Trophoblast cell (in vitro differentiated cells and primary cell): ENCODE data around the gene FAM20C.

Experiments
- DNase-seq, 2 donors: peaks; one replicate each; pipeline ENCODE4 v3.0.0-alpha.2; 2016
- H2AFZ ChIP-seq: 2 replicates; pipeline ENCODE4 v1.6.1; 2013; ENCODE audit warnings: low read length, moderate library complexity, mild to moderate bottlenecking; ENCODE audit not compliant: insufficient read depth, poor library complexity
- H2AK5ac ChIP-seq: 2 replicates; pipeline ENCODE4 v1.6.1; 2013; ENCODE audit warnings: mild to moderate bottlenecking, low read length
- H2BK120ac ChIP-seq: 2 replicates; pipeline ENCODE4 v1.6.1; 2013; ENCODE audit warnings: low read length, mild to moderate bottlenecking, moderate library complexity; ENCODE audit not compliant: insufficient read depth, poor library complexity
- H2BK12ac ChIP-seq: 2 replicates; pipeline ENCODE4 v1.6.1; 2013; ENCODE audit warnings: mild to moderate bottlenecking, low read length, moderate library complexity
- H2BK5ac ChIP-seq: 2 replicates; pipeline ENCODE4 v1.6.1; 2013; ENCODE audit warnings: low read length, low read depth, moderate library complexity, mild to moderate bottlenecking; ENCODE audit not compliant: poor library complexity
- H3K14ac ChIP-seq: 2 replicates; pipeline ENCODE4 v1.6.1; 2013; ENCODE audit warnings: mild to moderate bottlenecking, low read length
- H3K18ac ChIP-seq: 2 replicates; pipeline ENCODE4 v1.6.1; 2013; ENCODE audit warnings: mild to moderate bottlenecking, low read length
- H3K23ac ChIP-seq: 2 replicates; pipeline ENCODE4 v1.6.1; 2013; ENCODE audit warnings: low read length
- H3K27ac ChIP-seq: 2 replicates; pipeline ENCODE4 v1.5.1; 2013; ENCODE audit warnings: low read depth, mild to moderate bottlenecking, inconsistent platforms, low read length, moderate library complexity
- H3K27me3 ChIP-seq: 2 replicates; pipeline ENCODE4 v1.6.1; 2013; ENCODE audit warnings: inconsistent platforms, mild to moderate bottlenecking, low read length, moderate library complexity; ENCODE audit not compliant: insufficient read depth
- H3K36me3 ChIP-seq, 2 experiments: 1 replicate in 1 of 2; 2 replicates in 1 of 2; pipeline ENCODE4 v1.6.1; 2013; ENCODE audit warnings: low read length in 2 of 2, mild to moderate bottlenecking in 2 of 2, moderate library complexity in 1 of 2; ENCODE audit not compliant: insufficient read depth in 2 of 2, control insufficient read depth in 1 of 2
- H3K4ac ChIP-seq: 2 replicates; pipeline ENCODE4 v1.6.1; 2013; ENCODE audit warnings: low read depth, mild to moderate bottlenecking, low read length, moderate library complexity
- H3K4me1 ChIP-seq, 2 experiments: 1 replicate in 1 of 2; 2 replicates in 1 of 2; pipeline ENCODE4 v1.6.1; 2013; ENCODE audit warnings: low read length in 2 of 2, mild to moderate bottlenecking in 2 of 2, moderate library complexity in 1 of 2; ENCODE audit not compliant: insufficient read depth in 2 of 2, control insufficient read depth in 1 of 2
- H3K4me2 ChIP-seq: 2 replicates; pipeline ENCODE4 v1.6.1; 2013; ENCODE audit warnings: inconsistent platforms, mild to moderate bottlenecking, low read length, moderate library complexity
- H3K4me3 ChIP-seq: 2 replicates; pipeline ENCODE4 v1.5.1; 2013; ENCODE audit warnings: mild to moderate bottlenecking, low read depth, low read length, inconsistent platforms
- H3K79me1 ChIP-seq: one replicate; pipeline ENCODE4 v1.6.1; 2013; ENCODE audit warnings: low read length
- H3K79me2 ChIP-seq: 2 replicates; pipeline ENCODE4 v1.6.1; 2013; ENCODE audit warnings: low read length, mild to moderate bottlenecking; ENCODE audit not compliant: control insufficient read depth, insufficient read depth, poor library complexity
- H3K9ac ChIP-seq: 2 replicates; pipeline ENCODE4 v1.6.1; 2013; ENCODE audit warnings: mild to moderate bottlenecking, low read length
- H3K9me3 ChIP-seq: 2 replicates; pipeline ENCODE4 v1.6.1; 2013; ENCODE audit warnings: low read depth, mild to moderate bottlenecking, control low read depth, inconsistent platforms, low read length; ENCODE audit not compliant: insufficient read depth
- H4K12ac ChIP-seq: 2 replicates; pipeline ENCODE4 v1.6.1; 2013; ENCODE audit warnings: low read depth, mild to moderate bottlenecking, low read length, moderate library complexity
- H4K8ac ChIP-seq: 2 replicates; pipeline ENCODE4 v1.6.1; 2013; ENCODE audit warnings: low read depth, mild to moderate bottlenecking, low read length, moderate library complexity
- H4K91ac ChIP-seq: one replicate; pipeline ENCODE4 v1.6.1; 2013; ENCODE audit warnings: low read depth, mild to moderate bottlenecking, low read length, moderate library complexity
- WGBS: extraction: QIAGEN DNeasy Blood & Tissue Kit; methylation state at CpG from one replicate; pipeline ENCODE4 v1.1.7; 2013; ENCODE audit warnings: missing lambda C conversion rate; ENCODE audit not compliant: insufficient read length, insufficient coverage; ENCODE audit errors: extremely low coverage; 5-methylcytosine and 5-hydroxymethylcytosine counted together

The FAM20C gene

GRCh38 chr7:284762-285722, 92.7 kb downstream of the FAM20C start:
- Histone ChIP-seq H4K8ac (no peak overlapping the region), H2AFZ (no peak overlapping the region)
- WGBS: no CpG with 5 or more reads among the region's 37 CpGs

DNA sequence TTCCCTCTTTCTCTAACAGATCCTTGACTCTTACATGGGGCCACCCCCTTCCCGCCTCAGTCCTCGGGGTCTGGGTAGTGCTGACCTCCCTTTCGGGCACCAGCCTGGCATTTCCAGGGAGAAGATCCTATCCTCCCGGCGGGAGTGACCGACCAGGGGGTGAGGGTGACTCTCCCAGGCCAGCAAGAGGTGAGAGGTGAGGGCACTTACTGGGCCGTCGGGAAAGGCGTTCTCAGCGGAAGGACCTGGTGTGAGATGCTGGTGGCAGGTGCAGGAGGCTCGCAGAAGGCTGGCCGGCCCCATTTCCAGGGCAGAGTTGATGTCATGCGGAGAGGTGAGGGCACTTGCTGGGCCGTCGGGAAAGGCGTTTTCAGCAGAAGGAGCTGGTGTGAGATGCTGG, 93.4 kb downstream of the FAM20C start:
- DNase-seq: no peak
- Histone ChIP-seq H3K27ac (no peak overlapping the region), H4K91ac (no peak overlapping the region), H3K23ac (no peak overlapping the region), H3K4ac (no peak overlapping the region), H3K4me2 (no peak overlapping the region), H3K36me3 (no peaks in the 10 kb centered on the region), H4K12ac (no peak overlapping the region), H3K27me3 (peaks cover 18% of the 10 kb centered on the region), H3K79me1 (no peaks in the 10 kb centered on the region), H2AFZ (no peak overlapping the region), H3K18ac (no peak overlapping the region), H2AK5ac (no peak overlapping the region), H2BK12ac (no peak overlapping the region), H3K9me3 (peaks cover 10% of the 10 kb centered on the region), H3K79me2 (no peaks in the 10 kb centered on the region), H3K4me1 (no peaks in the 10 kb centered on the region), H2BK120ac (no peak overlapping the region), H3K14ac (no peak overlapping the region), H4K8ac (no peak overlapping the region), H3K4me3 (no peak overlapping the region), H2BK5ac (no peak overlapping the region), H3K9ac (no peak overlapping the region)
- WGBS: no CpG with 5 or more reads among the region's 16 CpGs

More at GRCh38 chr7:284762-285722, 92.7 kb downstream of the FAM20C start:
- H4K12ac ChIP-seq: no peak overlapping the region
- DNase-seq: no peak
- H3K18ac ChIP-seq: no peak overlapping the region
- H3K27me3 ChIP-seq: peaks cover 12% of the 10 kb centered on the region
- no peak overlapping the region for H3K4me3 ChIP-seq
- no peak overlapping the region for H3K4ac ChIP-seq
- no peaks in the 10 kb centered on the region for H3K79me2 ChIP-seq
- no peak overlapping the region for H2BK12ac ChIP-seq
- H3K23ac ChIP-seq: no peak overlapping the region
- no peaks in the 10 kb centered on the region for H3K79me1 ChIP-seq
- H3K36me3 ChIP-seq: no peaks in the 10 kb centered on the region
- H2AK5ac ChIP-seq: no peak overlapping the region
- H3K14ac ChIP-seq: no peak overlapping the region
- no peak overlapping the region for H3K4me2 ChIP-seq
- no peak overlapping the region for H2BK5ac ChIP-seq
- H3K9ac ChIP-seq: no peak overlapping the region
- no peak overlapping the region for H4K91ac ChIP-seq
- peaks cover 7% of the 10 kb centered on the region for H3K9me3 ChIP-seq
- no peak overlapping the region for H2BK120ac ChIP-seq
- H3K4me1 ChIP-seq: no peaks in the 10 kb centered on the region
- no peak overlapping the region for H3K27ac ChIP-seq

DNA sequence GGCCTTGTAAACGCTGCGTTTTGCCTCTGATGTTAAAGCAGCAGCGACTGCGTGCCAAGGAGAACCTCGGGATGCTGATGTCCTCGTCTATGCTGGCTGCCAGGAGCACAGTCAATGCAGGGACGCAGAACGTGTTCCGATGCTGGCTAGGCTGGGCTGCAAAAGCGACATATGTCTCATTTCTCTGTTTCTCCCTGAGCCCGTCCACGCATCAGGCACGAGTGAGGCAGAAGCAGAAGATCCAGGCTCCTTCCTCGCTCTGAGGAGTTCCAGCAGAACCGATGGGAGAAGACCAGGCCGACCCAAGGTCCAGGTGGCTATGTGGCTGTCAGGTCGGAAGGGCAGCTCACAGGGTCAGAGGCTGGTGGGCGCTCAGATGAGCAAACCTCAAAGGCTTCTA, 93.9 kb downstream of the FAM20C start:
- WGBS: no CpG with 5 or more reads among the region's 18 CpGs

GRCh38 chr7:288671-289101, 96.3 kb downstream of the FAM20C start:
- Histone ChIP-seq H2AFZ (no peak overlapping the region), H3K79me1 (no peaks in the 10 kb centered on the region), H3K27ac (no peak overlapping the region), H3K27me3 (peaks cover 26% of the 10 kb centered on the region), H3K23ac (no peak overlapping the region), H2BK12ac (no peak overlapping the region), H4K12ac (no peak overlapping the region), H3K18ac (no peak overlapping the region), H2AK5ac (no peak overlapping the region), H3K36me3 (no peaks in the 10 kb centered on the region), H2BK120ac (no peak overlapping the region), H3K9ac (no peak overlapping the region), H4K8ac (no peak overlapping the region), H3K4ac (no peak overlapping the region), H3K4me2 (no peak overlapping the region), H3K79me2 (no peaks in the 10 kb centered on the region), H3K4me3 (no peak overlapping the region), H4K91ac (no peak overlapping the region), H3K14ac (no peak overlapping the region), H2BK5ac (no peak overlapping the region), H3K4me1 (no peaks in the 10 kb centered on the region), H3K9me3 (peaks cover 10% of the 10 kb centered on the region)
- no CpG with 5 or more reads among the region's 14 CpGs for WGBS
- no peak for DNase-seq

More for the DNA sequence above, 93.9 kb downstream of the FAM20C start:
- Histone ChIP-seq H3K14ac (no peak overlapping the region), H3K27me3 (peaks cover 20% of the 10 kb centered on the region), H3K4ac (no peak overlapping the region), H4K91ac (no peak overlapping the region), H2BK5ac (no peak overlapping the region), H2BK12ac (no peak overlapping the region), H3K9me3 (peaks cover 12% of the 10 kb centered on the region), H3K4me1 (no peaks in the 10 kb centered on the region), H3K4me3 (no peak overlapping the region), H3K36me3 (no peaks in the 10 kb centered on the region), H3K79me2 (no peaks in the 10 kb centered on the region), H3K27ac (no peak overlapping the region), H3K79me1 (no peaks in the 10 kb centered on the region), H2AFZ (no peak overlapping the region), H3K4me2 (no peak overlapping the region), H4K12ac (no peak overlapping the region), H3K18ac (no peak overlapping the region), H2AK5ac (no peak overlapping the region), H4K8ac (no peak overlapping the region), H2BK120ac (no peak overlapping the region), H3K9ac (no peak overlapping the region), H3K23ac (no peak overlapping the region)
- DNase-seq: no peak
